Stimulated activated CD8-positive, alpha-beta memory T cell treated with anti-CD3 and anti-CD28 coated beads, Interleukin-12 subunit alpha, Interleukin-12 subunit beta, amount 100 ng/mL, for 1 hour (primary cell): ENCODE measurements around the gene FMN2.

Experiments used
- DNase-seq: peaks from one replicate; pipeline ENCODE4 v3.0.0-alpha.2; 2020; ENCODE audit warnings: low read depth

FMN2 gene

GRCh38 chr1:240492832-240493440, 401.3 kb downstream of the FMN2 start:
- no peak for DNase-seq

GRCh38 chr1:240495601-240496000, 403.9 kb downstream of the FMN2 start:
- DNase-seq = no peak

- no peak for DNase-seq
These were observed 404.7 kb downstream of the FMN2 start for GRCh38 chr1:240496356-240496755.

- DNase-seq = no peak
These were observed 405.3 kb downstream of the FMN2 start for GRCh38 chr1:240496941-240497340.

- no peak for DNase-seq
These were observed 406.2 kb downstream of the FMN2 start for GRCh38 chr1:240497908-240498307.

- DNase-seq = no peak
These were observed 406.7 kb downstream of the FMN2 start for GRCh38 chr1:240498335-240498734.

- no peak for DNase-seq
These were observed 407.3 kb downstream of the FMN2 start for GRCh38 chr1:240499012-240499411.

GRCh38 chr1:240500647-240501046, 409.0 kb downstream of the FMN2 start:
- DNase-seq = no peak

- no peak for DNase-seq
These were observed 409.4 kb downstream of the FMN2 start for GRCh38 chr1:240501115-240501514.

- DNase-seq = no peak
These were observed 411.4 kb downstream of the FMN2 start for GRCh38 chr1:240503036-240503435.

GRCh38 chr1:240503558-240503957, 411.9 kb downstream of the FMN2 start:
- no peak for DNase-seq

- DNase-seq = no peak
These were observed 414.5 kb downstream of the FMN2 start for GRCh38 chr1:240506176-240506575.

- no peak for DNase-seq
These were observed 416.5 kb downstream of the FMN2 start for GRCh38 chr1:240508201-240508600.

- no peak for DNase-seq
These were observed 417.3 kb downstream of the FMN2 start for GRCh38 chr1:240508950-240509349.

GRCh38 chr1:240511789-240512188, 420.1 kb downstream of the FMN2 start:
- DNase-seq = no peak

- no peak for DNase-seq
These were observed 423.8 kb downstream of the FMN2 start for GRCh38 chr1:240515505-240515904.

GRCh38 chr1:240516069-240516468, 424.4 kb downstream of the FMN2 start:
- no peak for DNase-seq

- no peak for DNase-seq
These were observed 426.2 kb downstream of the FMN2 start for GRCh38 chr1:240517891-240518290.

GRCh38 chr1:240522122-240522822, 430.6 kb downstream of the FMN2 start:
- DNase-seq = no peak

- no peak for DNase-seq
These were observed 432.8 kb downstream of the FMN2 start for GRCh38 chr1:240524356-240525069.
